Measurements from ENCODE around the gene FTO.

The FTO gene

GRCh38 chr16:53826658-53827057, 122.7 kb downstream of the FTO start:
- Histone ChIP-seq H3K27me3 (ENCODE audit: low read length) (no peaks in the 10 kb centered on the region), H3K27ac (ENCODE audit: low read depth, low read length) (no peak overlapping the region), H3K79me2 (ENCODE audit: insufficient read depth, low read length) (no peaks in the 10 kb centered on the region), H2AFZ (ENCODE audit: low read depth, low read length, severe bottlenecking) (no peak overlapping the region), H3K4me2 (ENCODE audit: low read depth, low read length, poor library complexity, severe bottlenecking) (no peak overlapping the region), H3K9me3 (ENCODE audit: insufficient read depth, low read length) (no peaks in the 10 kb centered on the region), H3F3A (ENCODE audit: insufficient read depth) (no peaks in the 10 kb centered on the region), H3K4me3 (ENCODE audit: insufficient read depth, low read length, poor library complexity, severe bottlenecking) (no peak overlapping the region), H3K36me3 (ENCODE audit: low read length) (no peaks in the 10 kb centered on the region), H4K20me1 (ENCODE audit: low read depth, low read length) (no peaks in the 10 kb centered on the region), H3K9me2 (replicated peaks; ENCODE audit: insufficient read depth, low read length) (no peaks in the 10 kb centered on the region), H3K9ac (ENCODE audit: low read length) (no peak overlapping the region)
- TF ChIP-seq EZH2phosphoT487 (conservative IDR thresholded peaks at IDR 0.05; ENCODE audit: low read length) (no peak), CTCF (IDR thresholded peaks at IDR 0.05; ENCODE audit: insufficient read depth, low read length, poor library complexity, severe bottlenecking) (no peak)

- Histone ChIP-seq H3K36me3 (ENCODE audit: low read length) (no peaks in the 10 kb centered on the region), H3F3A (ENCODE audit: insufficient read depth) (no peaks in the 10 kb centered on the region), H4K20me1 (ENCODE audit: low read depth, low read length) (no peaks in the 10 kb centered on the region), H3K27me3 (ENCODE audit: low read length) (no peaks in the 10 kb centered on the region), H3K79me2 (ENCODE audit: insufficient read depth, low read length) (no peaks in the 10 kb centered on the region), H3K27ac (ENCODE audit: low read depth, low read length) (no peak overlapping the region), H3K9ac (ENCODE audit: low read length) (no peak overlapping the region), H3K9me3 (ENCODE audit: insufficient read depth, low read length) (no peaks in the 10 kb centered on the region), H3K4me3 (ENCODE audit: insufficient read depth, low read length, poor library complexity, severe bottlenecking) (no peak overlapping the region), H2AFZ (ENCODE audit: low read depth, low read length, severe bottlenecking) (no peak overlapping the region), H3K4me2 (ENCODE audit: low read depth, low read length, poor library complexity, severe bottlenecking) (no peak overlapping the region), H3K9me2 (replicated peaks; ENCODE audit: insufficient read depth, low read length) (no peaks in the 10 kb centered on the region)
- TF ChIP-seq EZH2phosphoT487 (conservative IDR thresholded peaks at IDR 0.05; ENCODE audit: low read length): no peak
- TF ChIP-seq CTCF (IDR thresholded peaks at IDR 0.05; ENCODE audit: insufficient read depth, low read length, poor library complexity, severe bottlenecking): no peak
These were observed 123.8 kb downstream of the FTO start for GRCh38 chr16:53827741-53828140.

GRCh38 chr16:53829186-53829747, 125.3 kb downstream of the FTO start:
- H3K9ac ChIP-seq (ENCODE audit: low read length): no peak overlapping the region
- H3K9me3 ChIP-seq (ENCODE audit: insufficient read depth, low read length): no peaks in the 10 kb centered on the region
- H4K20me1 ChIP-seq (ENCODE audit: low read depth, low read length): no peaks in the 10 kb centered on the region
- no peak overlapping the region for H3K4me3 ChIP-seq (ENCODE audit: insufficient read depth, low read length, poor library complexity, severe bottlenecking)
- no peak overlapping the region for H3K27ac ChIP-seq (ENCODE audit: low read depth, low read length)
- H3F3A ChIP-seq (ENCODE audit: insufficient read depth): no peaks in the 10 kb centered on the region
- H3K36me3 ChIP-seq (ENCODE audit: low read length): no peaks in the 10 kb centered on the region
- H3K4me2 ChIP-seq (ENCODE audit: low read depth, low read length, poor library complexity, severe bottlenecking): no peak overlapping the region
- no peaks in the 10 kb centered on the region for H3K27me3 ChIP-seq (ENCODE audit: low read length)
- no peaks in the 10 kb centered on the region for H3K9me2 ChIP-seq (replicated peaks; ENCODE audit: insufficient read depth, low read length)
- H3K79me2 ChIP-seq (ENCODE audit: insufficient read depth, low read length): no peaks in the 10 kb centered on the region
- no peak for TF ChIP-seq EZH2phosphoT487 (conservative IDR thresholded peaks at IDR 0.05; ENCODE audit: low read length)
- no peak for TF ChIP-seq CTCF (IDR thresholded peaks at IDR 0.05; ENCODE audit: insufficient read depth, low read length, poor library complexity, severe bottlenecking)
- H2AFZ ChIP-seq (ENCODE audit: low read depth, low read length, severe bottlenecking): no peak overlapping the region
